DMS 273 (cell line): ENCODE data around the gene PPIP5K1.
"Not testable (repeated sequence)": the region's sequence is repeated elsewhere in the genome, so short reads cannot be mapped to it uniquely, and the experiment has no call there.

Experiments used
- DNase-seq: peaks from one replicate; lab custom pipeline; 2025; ENCODE audit not compliant: unreplicated experiment; lab: John Stamatoyannopoulos, UW

The PPIP5K1 gene

DNA sequence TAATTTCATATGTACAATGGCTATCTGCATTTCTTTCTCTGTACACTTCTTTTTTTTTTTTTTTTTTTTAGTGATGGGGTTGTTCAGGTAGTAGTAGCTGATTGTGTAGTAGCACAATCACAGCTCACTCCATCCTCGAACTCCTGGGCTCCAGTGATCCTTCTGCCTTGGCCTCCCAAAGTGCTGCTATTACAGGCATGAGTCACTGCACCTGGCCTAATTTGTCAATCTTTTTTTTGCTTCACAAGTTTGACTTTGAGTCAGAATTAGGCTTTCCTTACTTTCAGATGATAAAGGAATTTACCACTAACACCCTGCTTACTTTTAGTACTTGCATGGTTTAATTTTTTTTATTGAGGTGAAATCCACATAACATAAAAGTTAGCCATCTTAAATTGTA is 44.6 kb downstream of the PPIP5K1 start:
- no peak for DNase-seq

DNA sequence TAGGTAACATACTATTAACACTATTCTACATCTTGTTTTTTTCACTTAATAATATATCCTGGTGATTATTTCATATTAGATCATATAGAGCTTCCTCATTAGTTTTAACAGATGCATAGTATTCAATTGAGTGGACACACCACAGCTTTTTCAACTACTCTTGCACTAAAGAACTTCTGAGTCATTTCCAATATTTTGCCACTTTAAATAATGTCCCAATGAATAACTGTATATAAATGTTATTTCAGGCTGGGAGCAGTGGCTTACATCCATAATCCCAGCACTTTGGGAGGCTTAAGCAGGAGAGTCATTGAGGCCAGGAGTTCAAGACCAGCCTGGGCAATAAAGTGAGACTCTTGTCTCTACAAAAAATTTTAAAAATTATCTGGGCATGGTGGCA is 45.7 kb downstream of the PPIP5K1 start:
- no peak for DNase-seq

DNA sequence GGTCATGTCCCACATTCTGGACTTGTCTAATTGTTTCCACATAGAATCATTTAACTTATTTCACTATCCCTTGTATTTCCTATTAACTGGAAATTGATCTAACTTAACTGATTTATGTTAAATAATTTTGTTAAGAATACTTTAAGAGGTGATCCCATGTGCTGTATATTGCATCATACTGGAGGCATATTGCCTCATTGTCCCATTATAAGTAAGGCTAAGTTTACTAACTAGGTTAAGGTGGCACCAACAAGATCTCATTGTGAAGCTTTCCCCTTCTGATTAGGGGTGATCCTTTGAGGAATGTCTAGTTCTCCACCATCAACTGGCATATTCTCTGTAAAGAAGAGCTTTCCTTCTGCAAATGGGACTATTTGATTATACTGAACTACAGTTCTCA is 48.2 kb downstream of the PPIP5K1 start:
- no peak for DNase-seq

DNA sequence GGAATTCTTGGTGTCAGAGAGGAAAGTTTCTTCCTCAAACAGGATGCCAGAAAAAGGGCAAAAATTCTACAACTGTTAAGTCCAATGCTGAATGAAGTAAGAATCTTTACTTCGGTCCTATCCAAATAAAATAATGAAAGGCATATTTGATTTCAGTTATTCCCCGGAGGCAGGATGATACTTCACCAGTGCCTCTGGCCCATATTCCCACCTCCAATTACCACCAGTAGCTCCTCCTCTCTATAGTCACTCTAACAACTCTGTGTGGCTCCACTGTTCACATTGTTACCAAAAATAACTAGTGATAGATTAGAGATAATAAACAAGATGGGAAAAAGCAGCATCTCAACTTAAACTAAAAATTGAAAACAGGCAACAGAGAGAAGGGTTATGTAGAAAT is 51.9 kb downstream of the PPIP5K1 start:
- no peak for DNase-seq

DNA sequence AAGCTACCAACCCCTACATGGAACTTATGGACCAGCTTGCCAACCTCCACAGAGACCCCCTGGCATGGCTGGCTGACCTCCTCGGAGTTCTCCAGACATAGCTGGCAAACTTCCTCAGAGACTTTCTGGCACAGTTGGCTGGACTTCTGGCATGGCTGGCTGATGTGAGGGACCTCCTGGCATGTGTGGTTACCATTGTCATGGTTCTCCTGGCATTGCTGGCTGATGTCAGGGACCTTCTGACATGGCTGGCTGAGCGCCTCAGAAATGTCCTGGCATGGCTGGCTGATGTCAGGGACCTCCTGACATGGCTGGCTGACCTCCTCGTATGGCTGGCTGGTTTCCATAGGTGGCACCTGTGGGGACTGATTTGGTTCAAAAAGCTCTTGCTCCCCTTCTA is 55.1 kb downstream of the PPIP5K1 start:
- DNase-seq = no peak

DNA sequence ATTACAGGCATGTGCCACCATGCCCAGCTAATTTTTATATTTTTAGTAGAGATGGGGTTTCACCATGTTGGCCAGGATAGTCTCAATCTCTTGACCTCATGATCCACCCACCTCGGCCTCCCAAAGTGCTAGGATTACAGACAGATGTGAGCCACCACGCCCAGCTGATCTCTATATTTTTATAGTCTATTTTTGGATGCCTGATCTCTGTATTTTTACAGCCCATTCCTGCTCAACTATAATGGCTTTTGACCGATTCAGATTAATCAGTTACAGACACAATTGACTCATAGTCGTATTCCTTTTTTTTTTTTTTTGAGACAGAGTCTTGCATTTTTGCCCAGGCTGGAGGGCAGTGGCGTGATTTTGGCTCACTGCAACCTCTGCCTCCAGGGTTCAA is 57.2 kb downstream of the PPIP5K1 start:
- DNase-seq = not testable (repeated sequence)

DNA sequence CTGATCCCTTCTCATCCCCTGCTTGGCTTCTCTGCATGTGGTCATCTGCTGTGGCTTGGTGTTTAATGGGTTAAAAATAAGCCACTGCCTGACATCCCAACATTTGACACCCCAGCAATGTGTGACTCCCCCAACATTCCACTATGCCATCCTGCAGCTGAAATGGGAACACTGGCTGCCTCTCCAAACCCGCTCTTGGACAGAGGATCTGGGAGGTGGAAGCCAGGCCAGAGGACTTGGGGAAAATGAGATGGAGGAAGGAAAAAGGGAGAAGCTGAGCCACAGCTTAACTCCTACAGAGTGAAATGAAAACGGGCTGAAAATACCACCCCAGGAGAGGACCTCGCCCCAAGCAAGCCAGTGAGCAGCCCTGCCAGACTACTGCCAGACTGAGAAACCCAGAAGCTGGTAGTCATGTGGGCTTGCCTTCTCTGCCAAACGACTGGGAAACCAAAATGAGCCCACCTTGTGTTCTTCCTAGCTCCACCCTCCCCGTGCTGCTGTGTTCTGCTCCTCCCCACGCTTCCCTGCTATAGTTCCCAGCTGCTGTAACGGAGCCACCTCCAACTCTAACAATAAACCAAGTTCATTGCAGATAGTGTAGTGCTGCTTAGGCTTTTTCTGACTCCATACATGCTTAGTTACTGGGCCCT is 58.9 kb downstream of the PPIP5K1 start:
- peak; percentile 64 for DNase-seq

DNA sequence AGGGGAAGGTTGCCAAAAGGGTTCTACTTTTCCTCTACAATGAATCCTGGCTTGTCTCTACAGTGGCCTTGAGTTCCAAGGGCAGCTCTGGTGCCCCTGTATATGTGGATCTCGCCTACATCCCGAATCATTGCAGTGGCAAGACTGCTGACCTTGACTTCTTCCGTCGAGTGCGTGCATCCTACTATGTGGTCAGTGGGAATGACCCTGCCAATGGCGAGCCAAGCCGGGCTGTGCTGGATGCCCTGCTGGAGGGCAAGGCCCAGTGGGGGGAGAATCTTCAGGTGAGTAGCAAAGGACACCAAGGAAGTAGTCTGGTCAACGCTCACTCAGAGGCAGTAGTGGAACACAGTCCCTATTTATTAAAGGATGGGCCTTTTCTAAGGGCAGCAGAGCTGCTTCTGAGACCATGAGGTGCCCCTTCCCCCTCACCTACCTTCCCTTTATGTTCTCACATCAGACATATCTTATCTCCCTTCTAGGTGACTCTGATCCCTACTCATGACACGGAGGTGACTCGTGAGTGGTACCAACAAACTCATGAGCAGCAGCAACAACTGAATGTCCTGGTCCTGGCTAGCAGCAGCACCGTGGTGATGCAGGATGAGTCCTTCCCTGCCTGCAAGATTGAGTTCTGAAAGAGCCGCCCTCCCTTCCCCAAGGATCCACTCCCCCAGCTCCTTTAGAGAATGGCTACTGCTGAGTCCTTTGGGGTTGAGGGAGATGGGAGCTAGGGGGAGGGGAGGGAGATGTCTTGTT is 60.2 kb downstream of the PPIP5K1 start:
- DNase-seq = no peak

DNA sequence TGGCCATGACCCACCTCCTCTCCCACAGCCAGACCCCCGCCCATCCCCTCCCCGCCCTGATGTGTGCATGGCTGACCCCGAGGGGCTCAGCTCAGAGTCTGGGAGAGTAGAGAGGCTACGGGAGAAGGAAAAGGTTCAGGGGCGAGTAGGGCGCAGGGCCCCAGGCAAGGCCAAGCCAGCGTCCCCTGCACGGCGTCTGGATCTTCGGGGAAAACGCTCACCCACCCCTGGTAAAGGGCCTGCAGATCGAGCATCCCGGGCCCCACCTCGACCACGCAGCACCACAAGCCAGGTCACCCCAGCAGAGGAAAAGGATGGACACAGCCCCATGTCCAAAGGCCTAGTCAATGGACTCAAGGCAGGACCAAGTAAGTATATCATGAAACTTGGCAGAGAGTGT is 60.9 kb downstream of the PPIP5K1 start:
- no peak for DNase-seq

DNA sequence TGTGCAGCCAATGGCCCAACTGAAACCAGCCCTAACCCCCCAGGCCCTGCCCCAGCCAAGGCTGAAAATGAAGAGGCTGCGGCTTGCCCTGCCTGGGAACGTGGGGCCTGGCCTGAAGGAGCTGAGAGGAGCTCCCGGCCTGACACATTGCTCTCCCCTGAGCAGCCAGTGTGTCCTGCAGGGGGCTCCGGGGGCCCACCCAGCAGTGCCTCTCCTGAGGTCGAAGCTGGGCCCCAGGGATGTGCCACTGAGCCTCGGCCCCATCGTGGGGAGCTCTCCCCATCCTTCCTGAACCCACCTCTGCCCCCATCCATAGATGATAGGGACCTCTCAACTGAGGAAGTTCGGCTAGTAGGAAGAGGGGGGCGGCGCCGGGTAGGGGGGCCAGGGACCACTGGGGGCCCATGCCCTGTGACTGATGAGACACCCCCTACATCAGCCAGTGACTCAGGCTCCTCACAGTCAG is 61.4 kb downstream of the PPIP5K1 start:
- DNase-seq = no peak

DNA sequence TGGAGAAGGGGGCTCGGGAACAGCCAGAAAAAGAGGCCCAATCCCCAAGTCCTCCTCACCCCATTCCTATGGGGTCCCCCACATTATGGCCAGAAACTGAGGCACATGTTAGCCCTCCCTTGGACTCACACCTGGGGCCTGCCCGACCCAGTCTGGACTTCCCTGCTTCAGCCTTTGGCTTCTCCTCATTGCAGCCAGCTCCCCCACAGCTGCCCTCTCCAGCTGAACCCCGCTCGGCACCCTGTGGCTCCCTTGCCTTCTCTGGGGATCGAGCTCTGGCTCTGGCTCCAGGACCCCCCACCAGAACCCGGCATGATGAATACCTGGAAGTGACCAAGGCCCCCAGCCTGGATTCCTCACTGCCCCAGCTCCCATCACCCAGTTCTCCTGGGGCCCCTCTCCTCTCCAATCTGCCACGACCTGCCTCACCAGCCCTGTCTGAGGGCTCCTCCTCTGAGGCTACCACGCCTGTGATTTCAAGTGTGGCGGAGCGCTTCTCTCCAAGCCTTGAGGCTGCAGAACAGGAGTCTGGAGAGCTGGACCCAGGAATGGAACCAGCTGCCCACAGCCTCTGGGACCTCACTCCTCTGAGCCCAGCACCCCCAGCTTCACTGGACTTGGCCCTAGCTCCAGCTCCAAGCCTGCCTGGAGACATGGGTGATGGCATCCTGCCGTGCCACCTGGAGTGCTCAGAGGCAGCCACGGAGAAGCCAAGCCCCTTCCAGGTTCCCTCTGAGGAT is 62.0 kb downstream of the PPIP5K1 start:
- no peak for DNase-seq

DNA sequence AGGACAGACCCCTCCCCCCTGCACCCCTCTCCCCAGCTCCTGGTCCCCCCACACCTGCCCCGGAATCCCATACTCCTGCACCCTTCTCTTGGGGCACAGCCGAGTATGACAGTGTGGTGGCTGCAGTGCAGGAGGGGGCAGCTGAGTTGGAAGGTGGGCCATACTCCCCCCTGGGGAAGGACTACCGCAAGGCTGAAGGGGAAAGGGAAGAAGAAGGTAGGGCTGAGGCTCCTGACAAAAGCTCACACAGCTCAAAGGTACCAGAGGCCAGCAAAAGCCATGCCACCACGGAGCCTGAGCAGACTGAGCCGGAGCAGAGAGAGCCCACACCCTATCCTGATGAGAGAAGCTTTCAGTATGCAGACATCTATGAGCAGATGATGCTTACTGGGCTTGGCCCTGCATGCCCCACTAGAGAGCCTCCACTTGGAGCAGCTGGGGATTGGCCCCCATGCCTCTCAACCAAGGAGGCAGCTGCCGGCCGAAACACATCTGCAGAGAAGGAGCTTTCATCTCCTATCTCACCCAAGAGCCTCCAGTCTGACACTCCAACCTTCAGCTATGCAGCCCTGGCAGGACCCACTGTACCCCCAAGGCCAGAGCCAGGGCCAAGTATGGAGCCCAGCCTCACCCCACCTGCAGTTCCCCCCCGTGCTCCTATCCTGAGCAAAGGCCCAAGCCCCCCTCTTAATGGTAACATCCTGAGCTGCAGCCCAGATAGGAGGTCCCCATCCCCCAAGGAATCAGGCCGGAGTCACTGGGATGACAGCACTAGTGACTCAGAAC is 62.8 kb downstream of the PPIP5K1 start:
- DNase-seq = no peak

DNA sequence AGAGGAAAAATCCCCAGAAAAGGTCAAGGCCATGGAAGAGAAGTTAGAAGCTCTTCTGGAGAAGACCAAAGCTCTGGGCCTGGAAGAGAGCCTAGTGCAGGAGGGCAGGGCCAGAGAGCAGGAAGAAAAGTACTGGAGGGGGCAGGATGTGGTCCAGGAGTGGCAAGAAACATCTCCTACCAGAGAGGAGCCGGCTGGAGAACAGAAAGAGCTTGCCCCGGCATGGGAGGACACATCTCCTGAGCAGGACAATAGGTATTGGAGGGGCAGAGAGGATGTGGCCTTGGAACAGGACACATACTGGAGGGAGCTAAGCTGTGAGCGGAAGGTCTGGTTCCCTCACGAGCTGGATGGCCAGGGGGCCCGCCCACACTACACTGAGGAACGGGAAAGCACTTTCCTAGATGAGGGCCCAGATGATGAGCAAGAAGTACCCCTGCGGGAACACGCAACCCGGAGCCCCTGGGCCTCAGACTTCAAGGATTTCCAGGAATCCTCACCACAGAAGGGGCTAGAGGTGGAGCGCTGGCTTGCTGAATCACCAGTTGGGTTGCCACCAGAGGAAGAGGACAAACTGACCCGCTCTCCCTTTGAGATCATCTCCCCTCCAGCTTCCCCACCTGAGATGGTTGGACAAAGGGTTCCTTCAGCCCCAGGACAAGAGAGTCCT is 63.6 kb downstream of the PPIP5K1 start:
- no peak for DNase-seq

DNA sequence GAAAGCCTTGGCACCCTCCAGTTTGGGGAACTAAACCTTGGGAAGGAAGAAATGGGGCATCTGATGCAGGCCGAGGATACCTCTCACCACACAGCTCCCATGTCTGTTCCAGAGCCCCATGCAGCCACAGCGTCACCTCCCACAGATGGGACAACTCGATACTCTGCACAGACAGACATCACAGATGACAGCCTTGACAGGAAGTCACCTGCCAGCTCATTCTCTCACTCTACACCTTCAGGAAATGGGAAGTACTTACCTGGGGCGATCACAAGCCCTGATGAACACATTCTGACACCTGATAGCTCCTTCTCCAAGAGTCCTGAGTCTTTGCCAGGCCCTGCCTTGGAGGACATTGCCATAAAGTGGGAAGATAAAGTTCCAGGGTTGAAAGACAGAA is 64.9 kb downstream of the PPIP5K1 start:
- DNase-seq = no peak

DNA sequence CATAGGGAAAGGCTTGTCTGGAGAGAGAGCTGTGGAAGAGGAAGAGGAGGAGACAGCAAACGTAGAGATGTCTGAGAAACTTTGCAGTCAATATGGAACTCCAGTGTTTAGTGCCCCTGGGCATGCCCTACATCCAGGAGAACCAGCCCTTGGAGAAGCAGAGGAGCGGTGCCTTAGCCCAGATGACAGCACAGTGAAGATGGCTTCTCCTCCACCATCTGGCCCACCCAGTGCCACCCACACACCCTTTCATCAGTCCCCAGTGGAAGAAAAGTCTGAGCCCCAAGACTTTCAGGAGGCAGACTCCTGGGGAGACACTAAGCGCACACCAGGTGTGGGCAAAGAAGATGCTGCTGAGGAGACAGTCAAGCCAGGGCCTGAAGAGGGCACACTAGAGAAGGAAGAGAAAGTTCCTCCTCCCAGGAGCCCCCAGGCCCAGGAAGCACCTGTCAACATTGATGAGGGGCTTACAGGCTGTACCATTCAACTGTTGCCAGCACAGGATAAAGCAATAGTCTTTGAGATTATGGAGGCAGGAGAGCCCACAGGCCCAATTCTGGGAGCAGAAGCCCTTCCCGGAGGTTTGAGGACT is 65.7 kb downstream of the PPIP5K1 start:
- DNase-seq = no peak

DNA sequence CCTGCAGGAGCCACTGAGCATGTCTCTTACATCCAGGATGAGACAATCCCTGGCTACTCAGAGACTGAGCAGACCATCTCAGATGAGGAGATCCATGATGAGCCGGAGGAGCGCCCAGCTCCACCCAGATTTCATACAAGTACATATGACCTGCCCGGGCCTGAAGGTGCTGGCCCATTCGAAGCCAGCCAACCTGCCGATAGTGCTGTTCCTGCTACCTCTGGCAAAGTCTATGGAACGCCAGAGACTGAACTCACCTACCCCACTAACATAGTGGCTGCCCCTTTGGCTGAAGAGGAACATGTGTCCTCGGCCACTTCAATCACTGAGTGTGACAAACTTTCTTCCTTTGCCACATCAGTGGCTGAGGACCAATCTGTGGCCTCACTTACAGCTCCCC is 66.4 kb downstream of the PPIP5K1 start:
- no peak for DNase-seq

DNA sequence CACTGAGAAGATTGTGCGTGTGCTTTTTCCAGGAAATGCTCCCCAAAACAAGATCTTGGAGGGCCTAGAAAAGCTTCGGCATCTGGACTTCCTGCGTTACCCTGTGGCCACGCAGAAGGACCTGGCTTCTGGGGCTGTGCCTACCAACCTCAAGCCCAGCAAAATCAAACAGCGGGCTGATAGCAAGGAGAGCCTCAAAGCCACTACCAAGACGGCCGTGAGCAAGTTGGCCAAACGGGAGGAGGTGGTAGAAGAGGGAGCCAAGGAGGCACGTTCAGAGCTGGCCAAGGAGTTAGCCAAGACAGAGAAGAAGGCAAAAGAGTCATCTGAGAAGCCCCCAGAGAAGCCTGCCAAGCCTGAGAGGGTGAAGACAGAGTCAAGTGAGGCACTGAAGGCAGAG is 67.8 kb downstream of the PPIP5K1 start:
- DNase-seq = no peak

DNA sequence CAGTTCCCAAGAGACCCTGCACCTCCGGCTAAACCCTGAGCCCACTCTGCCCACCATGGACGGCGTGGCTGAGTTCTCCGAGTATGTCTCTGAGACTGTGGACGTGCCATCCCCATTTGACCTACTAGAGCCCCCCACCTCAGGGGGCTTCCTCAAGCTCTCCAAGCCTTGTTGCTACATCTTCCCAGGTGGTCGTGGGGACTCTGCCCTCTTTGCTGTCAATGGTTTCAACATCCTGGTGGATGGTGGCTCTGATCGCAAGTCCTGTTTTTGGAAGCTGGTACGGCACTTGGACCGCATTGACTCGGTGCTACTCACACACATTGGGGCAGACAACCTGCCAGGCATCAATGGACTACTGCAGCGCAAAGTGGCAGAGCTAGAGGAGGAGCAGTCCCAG is 68.6 kb downstream of the PPIP5K1 start:
- DNase-seq = no peak

DNA sequence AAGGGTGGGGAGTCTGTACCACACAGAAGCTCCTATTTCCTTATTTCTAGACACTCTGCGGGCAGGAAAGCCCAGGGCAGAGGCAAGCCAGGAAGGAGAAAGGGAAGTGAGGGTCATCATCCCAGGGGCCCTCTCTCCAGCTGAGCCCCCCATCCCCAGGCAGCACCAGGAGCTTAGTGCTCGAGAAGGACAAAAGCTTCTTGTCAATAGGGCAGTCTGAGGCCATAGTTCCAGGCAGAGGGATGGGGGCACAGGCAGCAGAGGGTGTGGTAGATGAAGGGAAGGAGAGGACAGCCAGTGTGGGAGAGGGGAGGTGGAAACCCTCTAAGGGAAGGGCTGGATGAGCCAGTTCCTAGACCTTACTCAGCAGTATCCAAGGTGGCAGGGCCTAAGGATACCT is 69.9 kb downstream of the PPIP5K1 start:
- no peak for DNase-seq

DNA sequence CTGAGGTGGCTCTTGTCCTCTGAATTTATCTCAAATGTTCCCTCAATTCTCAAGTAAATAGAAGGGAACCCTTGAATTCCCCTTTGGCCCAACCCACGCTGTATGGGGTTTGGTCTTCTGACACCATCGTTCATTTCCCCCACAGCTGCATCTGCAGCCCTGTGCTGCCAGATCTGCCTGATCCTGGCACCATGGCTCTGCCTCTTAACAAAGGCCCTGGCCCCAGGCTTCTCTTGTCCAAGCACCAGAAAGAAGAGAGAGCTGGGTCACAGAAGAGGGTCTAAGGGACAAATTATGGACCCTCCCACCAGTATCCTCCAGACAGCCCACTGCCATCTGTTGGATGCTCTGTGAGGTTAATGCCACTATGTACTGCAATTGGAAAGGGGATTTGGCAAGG is 70.8 kb downstream of the PPIP5K1 start:
- no peak for DNase-seq
